KOPT-K1 (cell line): ENCODE measurements around the gene OCLN.
"Not testable (repeated sequence)": the region's sequence is repeated elsewhere in the genome, so short reads cannot be mapped to it uniquely, and the experiment has no call there.

Experiments
- H3K27ac ChIP-seq: fragments of 200-600 bp; sonication (generic); 2 replicates; pipeline ENCODE4 v1.5.1; 2016; ENCODE audit warnings: antibody characterized with exemption, mild to moderate bottlenecking, low read depth, low read length; ENCODE audit not compliant: poor library complexity, severe bottlenecking
- H3K36me3 ChIP-seq: fragments of 200-600 bp; sonication (generic); 2 replicates; pipeline ENCODE4 v1.5.1; 2017; ENCODE audit warnings: antibody characterized with exemption, mild to moderate bottlenecking, low read length, moderate library complexity; ENCODE audit not compliant: insufficient read depth
- H3K9me3 ChIP-seq: fragments of 200-600 bp; sonication (generic); 2 replicates; pipeline ENCODE4 v1.5.1; 2017; ENCODE audit warnings: antibody characterized with exemption, low read length, mild to moderate bottlenecking; ENCODE audit not compliant: insufficient read depth, poor library complexity, severe bottlenecking

The OCLN gene

GRCh38 chr5:69504036-69504435 lies 11.4 kb downstream of the OCLN start:
- Histone ChIP-seq H3K9me3 (no peaks in the 10 kb centered on the region), H3K36me3 (no peaks in the 10 kb centered on the region), H3K27ac (no peak overlapping the region)

GRCh38 chr5:69505306-69505705 lies 12.7 kb downstream of the OCLN start:
- no peaks in the 10 kb centered on the region for H3K36me3 ChIP-seq
- no peak overlapping the region for H3K27ac ChIP-seq
- no peaks in the 10 kb centered on the region for H3K9me3 ChIP-seq

- H3K27ac ChIP-seq: no peak overlapping the region
- H3K36me3 ChIP-seq: no peaks in the 10 kb centered on the region
- H3K9me3 ChIP-seq: no peaks in the 10 kb centered on the region
These were observed 16.6 kb downstream of the OCLN start for GRCh38 chr5:69509212-69509611.

GRCh38 chr5:69510694-69511093 lies 18.1 kb downstream of the OCLN start:
- H3K27ac ChIP-seq: no peak overlapping the region
- no peaks in the 10 kb centered on the region for H3K36me3 ChIP-seq
- no peaks in the 10 kb centered on the region for H3K9me3 ChIP-seq

GRCh38 chr5:69512740-69513260 lies 20.2 kb downstream of the OCLN start:
- Histone ChIP-seq H3K9me3 (no peaks in the 10 kb centered on the region), H3K36me3 (no peaks in the 10 kb centered on the region), H3K27ac (no peak overlapping the region)

GRCh38 chr5:69515570-69515969 lies 23.0 kb downstream of the OCLN start:
- H3K9me3 ChIP-seq, H3K27ac ChIP-seq, H3K36me3 ChIP-seq: not testable (repeated sequence)

- Histone ChIP-seq H3K36me3 (no peaks in the 10 kb centered on the region), H3K9me3 (no peaks in the 10 kb centered on the region), H3K27ac (no peak overlapping the region)
These were observed 24.2 kb downstream of the OCLN start for GRCh38 chr5:69516769-69517168.

GRCh38 chr5:69517763-69518212 lies 25.2 kb downstream of the OCLN start:
- Histone ChIP-seq H3K9me3 (no peaks in the 10 kb centered on the region), H3K27ac (no peak overlapping the region), H3K36me3 (no peaks in the 10 kb centered on the region)

GRCh38 chr5:69519285-69519684 lies 26.7 kb downstream of the OCLN start:
- Histone ChIP-seq H3K27ac (no peak overlapping the region), H3K36me3 (no peaks in the 10 kb centered on the region), H3K9me3 (no peaks in the 10 kb centered on the region)

- Histone ChIP-seq H3K9me3 (no peaks in the 10 kb centered on the region), H3K27ac (no peak overlapping the region), H3K36me3 (no peaks in the 10 kb centered on the region)
These were observed 29.4 kb downstream of the OCLN start for GRCh38 chr5:69522035-69522434.

- Histone ChIP-seq H3K36me3 (no peaks in the 10 kb centered on the region), H3K9me3 (no peaks in the 10 kb centered on the region), H3K27ac (no peak overlapping the region)
These were observed 32.9 kb downstream of the OCLN start for GRCh38 chr5:69525490-69525889.

GRCh38 chr5:69526660-69527059 lies 34.1 kb downstream of the OCLN start:
- no peaks in the 10 kb centered on the region for H3K36me3 ChIP-seq
- no peak overlapping the region for H3K27ac ChIP-seq
- H3K9me3 ChIP-seq: no peaks in the 10 kb centered on the region

GRCh38 chr5:69527128-69527770 lies 34.7 kb downstream of the OCLN start:
- Histone ChIP-seq H3K27ac (no peak overlapping the region), H3K9me3 (no peaks in the 10 kb centered on the region), H3K36me3 (no peaks in the 10 kb centered on the region)

- Histone ChIP-seq H3K27ac (no peak overlapping the region), H3K9me3 (no peaks in the 10 kb centered on the region)
These were observed 35.4 kb downstream of the OCLN start for GRCh38 chr5:69528035-69528434.

GRCh38 chr5:69528609-69529008 lies 36.0 kb downstream of the OCLN start:
- Histone ChIP-seq H3K9me3 (no peaks in the 10 kb centered on the region), H3K27ac (no peak overlapping the region), H3K36me3 (no peaks in the 10 kb centered on the region)

More at GRCh38 chr5:69528035-69528434, 35.4 kb downstream of the OCLN start:
- no peaks in the 10 kb centered on the region for H3K36me3 ChIP-seq
